Measurements from ENCODE around the gene APOL2.
"Not testable (repeated sequence)": the region's sequence is repeated elsewhere in the genome, so short reads cannot be mapped to it uniquely, and the experiment has no call there.

The APOL2 gene

DNA sequence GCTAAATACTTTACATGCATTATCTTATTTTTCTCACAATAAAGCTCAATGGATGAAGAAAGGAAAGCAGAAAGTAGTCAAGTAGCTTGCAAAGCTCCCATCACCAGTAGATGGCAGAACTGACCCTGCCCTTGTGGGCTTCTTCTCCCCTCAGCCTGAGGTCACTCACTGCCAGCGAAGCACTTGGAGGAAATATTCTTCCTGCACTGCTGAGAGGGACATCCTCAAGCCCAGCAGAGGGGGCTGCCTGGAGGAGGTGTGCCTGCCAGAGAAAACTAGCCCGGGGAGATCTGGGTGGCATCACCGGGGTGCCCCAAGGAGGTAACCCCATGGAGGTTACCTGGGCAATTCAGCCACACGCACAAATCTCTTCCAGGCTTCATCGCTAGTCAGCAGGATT is 44.4 kb downstream of the APOL2 start:
- H3K27me3 ChIP-seq (replicated peaks) = no peaks in the 10 kb centered on the region
- H3K36me3 ChIP-seq (replicated peaks) = no peaks in the 10 kb centered on the region
- TF ChIP-seq, protein P1, sequence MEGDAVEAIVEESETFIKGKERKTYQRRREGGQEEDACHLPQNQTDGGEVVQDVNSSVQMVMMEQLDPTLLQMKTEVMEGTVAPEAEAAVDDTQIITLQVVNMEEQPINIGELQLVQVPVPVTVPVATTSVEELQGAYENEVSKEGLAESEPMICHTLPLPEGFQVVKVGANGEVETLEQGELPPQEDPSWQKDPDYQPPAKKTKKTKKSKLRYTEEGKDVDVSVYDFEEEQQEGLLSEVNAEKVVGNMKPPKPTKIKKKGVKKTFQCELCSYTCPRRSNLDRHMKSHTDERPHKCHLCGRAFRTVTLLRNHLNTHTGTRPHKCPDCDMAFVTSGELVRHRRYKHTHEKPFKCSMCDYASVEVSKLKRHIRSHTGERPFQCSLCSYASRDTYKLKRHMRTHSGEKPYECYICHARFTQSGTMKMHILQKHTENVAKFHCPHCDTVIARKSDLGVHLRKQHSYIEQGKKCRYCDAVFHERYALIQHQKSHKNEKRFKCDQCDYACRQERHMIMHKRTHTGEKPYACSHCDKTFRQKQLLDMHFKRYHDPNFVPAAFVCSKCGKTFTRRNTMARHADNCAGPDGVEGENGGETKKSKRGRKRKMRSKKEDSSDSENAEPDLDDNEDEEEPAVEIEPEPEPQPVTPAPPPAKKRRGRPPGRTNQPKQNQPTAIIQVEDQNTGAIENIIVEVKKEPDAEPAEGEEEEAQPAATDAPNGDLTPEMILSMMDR (IDR thresholded peaks at IDR 0.05; ENCODE audit: low read depth, low read length, missing control alignments) = peak; percentile 84
- no peak overlapping the region for H3K4me3 ChIP-seq (ENCODE audit: low read depth, low read length)
- peak; percentile 71 for DNase-seq
- no peak overlapping the region for H3K27ac ChIP-seq
- in situ Hi-C loops (cut with HindIII; ENCODE audit: low pct_ligation_motif_present, low sequenced_read_pairs) = no loop called here

DNA sequence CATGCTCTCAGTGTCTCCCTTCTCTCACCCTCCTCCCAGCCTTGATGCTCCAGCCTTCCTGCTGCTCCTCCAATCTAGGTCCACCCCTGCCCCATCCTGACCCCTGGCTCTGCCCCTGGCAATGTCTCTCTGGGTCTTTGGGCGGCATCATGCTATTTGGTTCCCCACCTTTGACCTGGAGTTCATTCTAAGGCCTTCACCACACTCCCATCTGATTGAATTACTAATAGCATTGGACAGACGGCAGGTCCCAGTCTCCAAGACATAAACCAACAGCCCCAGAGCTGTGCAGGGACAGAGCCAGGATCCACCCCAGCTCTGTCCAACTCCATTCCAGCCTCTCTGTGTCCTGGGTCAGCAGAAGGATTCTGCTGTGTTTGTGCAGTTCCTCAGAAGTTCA is 44.9 kb downstream of the APOL2 start:
- in situ Hi-C loops (cut with HindIII; ENCODE audit: low pct_ligation_motif_present, low sequenced_read_pairs) = no loop called here
- no peak for DNase-seq
- no peaks in the 10 kb centered on the region for H3K36me3 ChIP-seq (replicated peaks)
- no peaks in the 10 kb centered on the region for H3K27me3 ChIP-seq (replicated peaks)
- TF ChIP-seq, protein P1 (IDR thresholded peaks at IDR 0.05; ENCODE audit: low read depth, low read length, missing control alignments) = no peak
- H3K27ac ChIP-seq = no peak overlapping the region
- no peak overlapping the region for H3K4me3 ChIP-seq (ENCODE audit: low read depth, low read length)

DNA sequence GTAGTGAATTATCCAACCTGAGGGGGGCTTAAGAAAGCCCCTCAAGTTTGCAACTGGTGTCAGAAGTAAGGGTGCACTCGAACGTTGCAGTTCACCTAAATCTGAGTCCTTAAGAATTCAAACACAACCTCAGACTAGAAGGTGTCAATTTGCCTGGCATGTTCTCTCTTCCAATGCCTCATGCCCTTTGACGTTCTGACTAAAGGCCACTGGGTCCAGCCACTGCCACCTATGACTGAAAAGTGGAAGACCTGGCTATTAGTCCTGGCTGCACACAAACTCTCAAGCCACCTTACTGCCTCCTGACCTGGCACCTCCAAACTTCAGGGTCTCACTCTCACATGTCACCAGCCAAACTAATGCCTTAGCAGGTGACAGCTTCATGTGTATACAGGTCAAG is 45.8 kb downstream of the APOL2 start:
- in situ Hi-C loops (cut with HindIII; ENCODE audit: low pct_ligation_motif_present, low sequenced_read_pairs) = no loop called here
- DNase-seq = no peak
- TF ChIP-seq, protein P1 (IDR thresholded peaks at IDR 0.05; ENCODE audit: low read depth, low read length, missing control alignments) = no peak

DNA sequence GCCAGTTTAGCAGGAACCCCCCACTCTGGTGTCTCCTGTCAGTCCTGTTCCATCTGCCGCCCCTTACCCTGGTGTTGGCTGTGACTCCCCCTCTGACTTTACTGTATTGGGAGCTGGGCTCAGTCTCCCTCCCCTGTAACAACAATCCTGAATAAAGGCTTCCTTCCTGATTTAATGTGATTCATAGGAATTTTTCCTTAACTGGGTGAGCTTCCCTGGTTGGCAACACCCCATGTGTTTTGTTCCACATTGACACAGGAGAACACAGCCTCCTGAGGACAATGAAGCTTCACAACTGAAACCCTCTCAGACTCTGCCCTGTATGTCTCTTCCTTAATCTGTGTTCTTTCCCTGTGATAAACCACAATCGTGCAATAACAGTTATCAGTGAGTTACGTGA is 46.2 kb downstream of the APOL2 start:
- DNase-seq = no peak
- H3K27ac ChIP-seq = no peak overlapping the region
- no peak overlapping the region for H3K4me3 ChIP-seq (ENCODE audit: low read depth, low read length)
- H3K27me3 ChIP-seq (replicated peaks) = no peaks in the 10 kb centered on the region
- in situ Hi-C loops (cut with HindIII; ENCODE audit: low pct_ligation_motif_present, low sequenced_read_pairs) = no loop called here
- TF ChIP-seq, protein P1 (IDR thresholded peaks at IDR 0.05; ENCODE audit: low read depth, low read length, missing control alignments) = no peak
- H3K36me3 ChIP-seq (replicated peaks) = no peaks in the 10 kb centered on the region

More for the DNA sequence above, 45.8 kb downstream of the APOL2 start:
- no peaks in the 10 kb centered on the region for H3K27me3 ChIP-seq (replicated peaks)
- no peaks in the 10 kb centered on the region for H3K36me3 ChIP-seq (replicated peaks)
- H3K27ac ChIP-seq = no peak overlapping the region
- no peak overlapping the region for H3K4me3 ChIP-seq (ENCODE audit: low read depth, low read length)

DNA sequence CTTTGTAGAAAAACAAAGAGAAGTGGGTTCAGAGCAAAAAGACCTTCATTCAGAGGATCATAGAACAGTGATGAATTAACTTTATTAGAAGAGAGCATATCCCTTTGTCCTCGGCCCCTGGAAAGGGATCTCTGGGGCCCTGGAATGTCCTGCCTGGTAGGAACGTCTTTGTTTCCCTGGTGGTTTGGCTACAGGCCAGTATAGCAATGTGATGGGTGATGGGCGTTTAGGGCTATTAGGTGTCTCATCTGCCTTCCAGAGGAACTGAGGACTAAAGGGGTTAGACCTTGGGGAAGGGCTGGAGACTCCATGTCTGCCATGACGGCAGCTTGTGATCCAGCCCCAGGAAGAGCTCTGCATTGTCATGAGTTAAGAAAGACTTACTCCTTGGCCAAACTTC is 46.8 kb downstream of the APOL2 start:
- H3K27me3 ChIP-seq (replicated peaks) = no peaks in the 10 kb centered on the region
- no peaks in the 10 kb centered on the region for H3K36me3 ChIP-seq (replicated peaks)
- no peak for DNase-seq
- in situ Hi-C loops (cut with HindIII; ENCODE audit: low pct_ligation_motif_present, low sequenced_read_pairs) = no loop called here
- no peak overlapping the region for H3K27ac ChIP-seq
- H3K4me3 ChIP-seq (ENCODE audit: low read depth, low read length) = no peak overlapping the region
- TF ChIP-seq, protein P1 (IDR thresholded peaks at IDR 0.05; ENCODE audit: low read depth, low read length, missing control alignments) = no peak

DNA sequence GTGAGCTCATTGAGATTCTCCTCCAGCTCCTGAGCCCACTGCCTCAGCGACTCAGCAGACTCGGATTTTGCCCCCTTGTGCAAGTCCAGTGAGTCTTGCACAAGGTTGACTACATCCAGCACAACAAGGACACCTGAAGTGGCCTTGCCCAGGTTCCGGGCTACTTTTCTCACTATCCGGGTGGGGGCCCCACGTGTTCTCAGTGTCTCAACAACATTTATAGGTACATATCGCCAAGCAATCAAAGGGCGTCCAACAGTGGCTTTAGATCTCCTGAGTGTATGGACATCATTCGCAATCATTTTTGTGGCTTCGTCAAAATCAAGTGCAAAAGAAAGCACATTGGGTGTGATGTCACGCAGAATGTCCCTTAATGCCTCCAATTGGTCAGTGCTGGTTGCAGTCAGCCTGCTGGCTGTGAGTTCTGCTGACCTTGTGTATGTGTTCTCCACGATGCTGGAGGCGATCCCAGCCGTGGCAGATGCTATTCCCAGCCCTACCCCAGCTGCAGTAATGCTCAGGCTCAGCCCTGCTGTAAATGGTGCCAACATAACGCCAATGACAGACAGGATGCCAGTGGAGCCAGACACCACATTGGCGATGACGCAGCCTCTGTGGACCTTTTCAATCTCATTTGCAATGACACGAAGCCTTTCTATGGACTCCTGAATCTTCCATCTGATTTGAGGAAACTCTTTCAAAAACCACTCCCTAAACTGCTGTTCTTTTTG is 48.1 kb downstream of the APOL2 start:
- TF ChIP-seq, protein P1 (IDR thresholded peaks at IDR 0.05; ENCODE audit: low read depth, low read length, missing control alignments) = no peak
- Histone ChIP-seq H3K27ac (no peak overlapping the region), H3K27me3 (replicated peaks) (no peaks in the 10 kb centered on the region), H3K36me3 (replicated peaks) (no peaks in the 10 kb centered on the region), H3K4me3 (ENCODE audit: low read depth, low read length) (no peak overlapping the region)
- in situ Hi-C loops (cut with HindIII; ENCODE audit: low pct_ligation_motif_present, low sequenced_read_pairs) = no loop called here
- DNase-seq = no peak

DNA sequence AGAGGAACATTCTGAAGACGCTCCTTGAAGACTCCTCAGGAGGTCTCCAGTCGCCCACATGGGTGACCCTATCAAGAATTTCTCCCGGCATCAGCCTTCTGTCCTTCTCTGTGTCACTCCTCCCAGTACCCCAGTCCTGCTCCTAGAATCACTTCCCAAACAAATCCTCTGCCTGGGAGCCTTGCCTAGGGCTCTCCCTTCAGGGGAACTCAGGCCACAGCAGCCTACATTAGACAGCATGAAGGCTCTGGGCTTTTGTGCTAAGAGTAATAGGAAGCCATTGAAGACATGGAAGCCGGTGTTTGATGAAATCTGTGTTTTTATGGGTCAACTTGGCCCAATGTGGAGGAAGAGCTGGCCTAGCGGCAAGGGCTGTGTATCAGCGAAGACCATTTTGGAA is 51.5 kb downstream of the APOL2 start:
- H3K36me3 ChIP-seq (replicated peaks); H3K4me3 ChIP-seq (ENCODE audit: low read depth, low read length); DNase-seq; H3K27me3 ChIP-seq (replicated peaks); H3K27ac ChIP-seq; in situ Hi-C loops (cut with HindIII; ENCODE audit: low pct_ligation_motif_present, low sequenced_read_pairs): not testable (repeated sequence)
